IPS-NIHi7 (cell line): ENCODE data around the gene SLC37A1.
"Not testable (repeated sequence)": the region's sequence is repeated elsewhere in the genome, so short reads cannot be mapped to it uniquely, and the experiment has no call there.

Source experiments
- DNase-seq: peaks from one replicate; pipeline ENCODE4 v3.0.0; 2012; ENCODE audit warnings: mixed read lengths; ENCODE audit errors: extremely low spot score

SLC37A1 gene

GRCh38 chr21:42619166-42619565 is 105.5 kb downstream of the SLC37A1 start:
- no peak for DNase-seq

DNA sequence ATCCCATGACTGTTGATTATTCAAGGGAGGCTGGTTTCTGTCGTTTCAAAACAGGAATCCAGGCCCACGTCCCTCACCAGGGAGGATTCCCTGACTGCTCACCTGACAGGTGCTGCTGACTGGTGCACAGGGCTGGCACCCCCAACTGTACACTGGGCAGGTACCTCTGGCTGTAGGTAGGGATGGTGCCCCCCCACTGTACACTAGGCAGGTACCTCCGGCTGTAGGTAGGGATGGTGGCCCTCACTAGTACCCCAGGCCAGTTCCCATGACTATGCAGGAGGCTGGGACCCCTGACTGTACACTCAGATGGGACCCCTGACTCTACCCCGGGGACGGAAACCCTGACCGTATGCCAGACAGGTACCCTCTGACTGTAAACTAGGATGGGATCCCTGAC is 106.2 kb downstream of the SLC37A1 start:
- no peak for DNase-seq

- no peak for DNase-seq
Observed at GRCh38 chr21:42621166-42621818, 107.6 kb downstream of the SLC37A1 start.

DNA sequence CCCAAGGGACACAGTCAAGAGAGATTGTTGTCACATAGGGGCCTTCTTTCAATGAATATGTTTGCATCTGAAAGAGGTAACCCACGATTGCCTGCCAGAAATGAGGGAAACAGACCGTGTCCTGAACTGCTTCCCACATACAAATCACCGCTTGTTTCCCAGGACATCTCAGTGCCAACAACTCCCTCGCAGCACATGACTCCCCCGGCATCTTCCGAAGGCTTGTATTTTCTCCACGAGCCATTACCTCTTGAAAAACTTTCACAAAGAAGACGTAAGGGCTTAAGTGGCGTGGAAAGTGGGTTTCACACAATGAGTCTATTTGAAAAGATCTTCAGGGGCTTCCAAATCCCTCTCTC is 108.1 kb downstream of the SLC37A1 start:
- no peak for DNase-seq

GRCh38 chr21:42622284-42622683 is 108.6 kb downstream of the SLC37A1 start:
- DNase-seq, result no peak

DNA sequence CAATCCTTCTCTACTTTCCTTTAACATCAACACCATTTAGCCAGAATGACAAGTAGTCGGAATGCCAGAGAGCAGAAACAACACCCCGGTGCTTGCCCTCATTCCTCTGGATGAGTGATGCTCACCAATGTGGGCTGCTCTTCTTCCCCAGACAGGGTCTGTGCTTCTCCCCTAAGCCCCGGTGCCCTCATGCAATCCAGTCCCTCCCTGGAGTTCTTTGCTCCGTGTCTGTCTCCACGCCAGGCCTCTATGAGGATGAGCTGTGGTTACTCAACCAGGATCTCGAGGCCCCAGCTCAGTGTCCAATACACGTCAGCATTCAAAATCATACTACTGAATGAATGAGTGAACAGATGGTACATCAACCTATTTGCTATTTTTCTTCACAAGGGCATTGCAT is 110.0 kb downstream of the SLC37A1 start:
- DNase-seq, result no peak

DNA sequence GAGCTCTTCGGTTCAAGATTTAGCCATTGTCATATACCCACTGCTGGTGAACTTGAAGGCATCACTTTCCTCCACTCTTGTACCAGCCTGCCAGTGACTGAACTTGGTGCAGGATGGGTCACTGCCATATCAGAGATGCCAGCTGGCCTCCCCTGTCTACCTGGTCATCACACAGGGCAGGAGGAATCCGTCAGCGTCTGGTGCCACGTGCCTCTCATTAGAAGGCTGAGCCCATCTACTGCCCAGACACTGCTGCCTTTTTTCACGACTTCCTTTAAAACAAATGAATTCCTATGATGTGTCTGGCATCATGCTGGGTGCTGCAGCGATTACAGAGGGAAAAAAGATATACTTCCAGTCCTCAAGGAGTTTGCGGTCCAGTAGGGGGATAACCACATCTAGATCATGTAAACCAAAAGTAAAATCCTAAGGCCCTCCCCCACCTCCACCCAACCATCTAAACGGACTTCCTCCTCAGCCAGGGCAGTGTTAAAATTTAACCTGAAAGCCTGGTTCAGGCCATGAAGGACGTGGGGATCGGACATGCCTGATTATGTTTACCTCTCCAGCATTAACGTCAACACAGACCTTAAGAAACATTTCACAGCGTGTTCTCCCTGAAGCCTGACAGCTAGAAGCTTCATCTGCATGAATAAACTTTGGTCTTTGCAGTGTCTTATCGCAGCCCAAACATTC is 110.6 kb downstream of the SLC37A1 start:
- DNase-seq, result no peak

GRCh38 chr21:42624936-42625335 is 111.3 kb downstream of the SLC37A1 start:
- no peak for DNase-seq

- no peak for DNase-seq
Observed at GRCh38 chr21:42626171-42626570, 112.5 kb downstream of the SLC37A1 start.

DNA sequence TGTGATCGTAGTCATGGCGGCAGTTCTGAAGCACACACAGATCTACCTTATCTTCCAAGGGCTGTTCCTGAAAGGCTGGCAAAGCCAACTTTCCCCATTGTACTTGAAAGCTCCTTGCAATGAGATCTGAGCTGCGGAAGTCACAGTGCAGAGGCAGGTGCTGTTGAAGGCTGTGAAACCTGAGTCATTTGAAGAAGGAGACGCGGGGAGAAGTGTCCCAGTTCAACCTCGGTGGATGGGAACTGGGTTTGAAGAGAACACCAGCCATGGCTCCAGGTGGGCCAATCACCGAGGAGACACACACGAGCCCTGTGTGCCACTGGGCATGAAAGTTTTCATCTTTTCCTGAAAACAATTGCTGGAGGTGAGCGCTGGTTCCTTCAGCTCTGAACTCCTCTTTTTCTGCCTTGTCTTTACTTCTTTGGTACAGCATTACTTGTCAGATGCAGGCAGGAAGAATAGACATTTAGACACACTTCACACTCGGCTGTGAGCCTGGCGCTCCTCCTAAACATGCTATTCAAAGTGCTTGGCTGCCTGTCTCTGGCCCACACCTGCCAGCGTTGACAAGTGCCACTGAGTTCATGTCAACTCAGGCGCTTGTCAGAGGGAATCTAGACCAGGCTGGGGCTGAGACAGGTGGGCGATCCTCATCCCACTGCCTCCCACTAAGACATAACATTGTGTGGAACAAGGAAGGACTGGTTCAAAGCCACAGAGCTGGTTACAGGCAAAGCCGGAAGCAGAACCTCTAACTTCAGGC is 114.1 kb downstream of the SLC37A1 start:
- DNase-seq, result no peak

- not testable (repeated sequence) for DNase-seq
Observed at GRCh38 chr21:42628466-42629061, 114.9 kb downstream of the SLC37A1 start.

- no peak for DNase-seq
Observed at GRCh38 chr21:42629933-42630589, 116.4 kb downstream of the SLC37A1 start.

DNA sequence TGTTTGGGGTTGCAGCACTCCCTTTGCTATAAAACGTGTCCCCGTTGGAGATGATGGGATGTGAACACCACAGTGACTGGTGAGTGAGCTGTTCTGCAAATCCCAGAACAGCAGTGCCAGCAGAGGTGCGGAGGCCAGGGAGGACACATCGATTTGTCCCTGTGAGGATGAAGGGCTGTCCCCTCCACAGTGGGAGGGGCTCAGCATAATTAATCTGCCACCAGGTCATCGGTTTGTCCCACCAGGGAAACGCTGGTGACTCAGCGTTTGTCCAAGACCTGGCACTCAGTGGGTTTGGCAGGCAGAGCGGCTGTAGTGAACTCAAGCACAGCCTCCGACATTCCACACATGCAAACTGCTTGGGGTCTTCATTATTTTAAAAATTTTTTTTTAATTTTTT is 117.0 kb downstream of the SLC37A1 start:
- DNase-seq, result no peak
